GM20000 (cell line): ENCODE data around the gene STARD9.
A peak's percentile ranks its signal among the peaks of the same experiment; 100 is the strongest.
"Not testable (repeated sequence)": the region's sequence is repeated elsewhere in the genome, so short reads cannot be mapped to it uniquely, and the experiment has no call there.

Experiments
- DNase-seq: peaks from one replicate; pipeline ENCODE4 v3.0.0; 2012; ENCODE audit warnings: low spot score
- CTCF ChIP-seq: IDR thresholded peaks from 2 replicates; pipeline ENCODE4 v1.5.1; 2012; ENCODE audit warnings: mild to moderate bottlenecking, control low read depth; ENCODE audit errors: extremely low read depth, missing control alignments

Gene STARD9

GRCh38 chr15:42549032-42549491 is 26.3 kb upstream of the STARD9 start:
- TF ChIP-seq CTCF = no peak
- DNase-seq = peak; percentile 35

- TF ChIP-seq CTCF = no peak
- DNase-seq = no peak
Observed at GRCh38 chr15:42549741-42550392, 25.5 kb upstream of the STARD9 start.

- DNase-seq = no peak
- no peak for TF ChIP-seq CTCF
Observed at GRCh38 chr15:42553554-42553953, 21.9 kb upstream of the STARD9 start.

- DNase-seq = not testable (repeated sequence)
Observed at GRCh38 chr15:42556550-42557207, 18.7 kb upstream of the STARD9 start.

GRCh38 chr15:42558739-42559138 is 16.7 kb upstream of the STARD9 start:
- TF ChIP-seq CTCF = no peak
- no peak for DNase-seq

- DNase-seq = peak; percentile 18
- TF ChIP-seq CTCF = no peak
Observed at GRCh38 chr15:42576040-42576594, 711 bp downstream of the STARD9 start.

GRCh38 chr15:42576776-42577175 is 1.4 kb downstream of the STARD9 start:
- DNase-seq = peak; percentile 34
- no peak for TF ChIP-seq CTCF
